ENCODE results near the gene KIAA1755.

GRCh38 chr20:38262931-38263330 is 2.4 kb upstream of the KIAA1755 start:
- TF ChIP-seq CTCF (IDR thresholded peaks at IDR 0.05; ENCODE audit: low read depth, low read length, poor library complexity, severe bottlenecking) (no peak), EZH2phosphoT487 (IDR thresholded peaks at IDR 0.05; ENCODE audit: borderline replicate concordance, low read length) (no peak)

Data from DOHH2 (cell line).